Measurements from ENCODE around the gene SAMD3. TPM values are rescaled to one million over a fixed set of nuclear protein-coding genes. Genes with fewer than 3 reads are reported as not detected.
"Not testable (repeated sequence)": the region's sequence is repeated elsewhere in the genome, so short reads cannot be mapped to it uniquely, and the experiment has no call there.

SAMD3 gene
- total RNA-seq, 1 donor: 3.0 TPM

GRCh38 chr6:130187335-130188206 lies 35.2 kb downstream of the SAMD3 start:
- no peak for TF ChIP-seq CTCF (IDR thresholded peaks at IDR 0.05; ENCODE audit: insufficient read depth, low read depth, low read length)
- no peak overlapping the region for H3K4me3 ChIP-seq (ENCODE audit: low read depth, low read length)
- DNase-seq (ENCODE audit: low read depth): no peak

GRCh38 chr6:130185658-130186057 lies 37.1 kb downstream of the SAMD3 start:
- no peak overlapping the region for H3K4me3 ChIP-seq (ENCODE audit: low read depth, low read length)
- no peak for DNase-seq (ENCODE audit: low read depth)
- no peak for TF ChIP-seq CTCF (IDR thresholded peaks at IDR 0.05; ENCODE audit: insufficient read depth, low read depth, low read length)

- DNase-seq (ENCODE audit: low read depth): no peak
- no peak overlapping the region for H3K4me3 ChIP-seq (ENCODE audit: low read depth, low read length)
- TF ChIP-seq CTCF (IDR thresholded peaks at IDR 0.05; ENCODE audit: insufficient read depth, low read depth, low read length): no peak
Observed at GRCh38 chr6:130183271-130184222, 39.2 kb downstream of the SAMD3 start.

GRCh38 chr6:130182466-130182865 lies 40.3 kb downstream of the SAMD3 start:
- no peak for DNase-seq (ENCODE audit: low read depth)
- TF ChIP-seq CTCF (IDR thresholded peaks at IDR 0.05; ENCODE audit: insufficient read depth, low read depth, low read length): no peak
- H3K4me3 ChIP-seq (ENCODE audit: low read depth, low read length): no peak overlapping the region

GRCh38 chr6:130178692-130179091 lies 44.1 kb downstream of the SAMD3 start:
- TF ChIP-seq CTCF (IDR thresholded peaks at IDR 0.05; ENCODE audit: insufficient read depth, low read depth, low read length): no peak
- peak; percentile 89 for DNase-seq (ENCODE audit: low read depth)
- no peak overlapping the region for H3K4me3 ChIP-seq (ENCODE audit: low read depth, low read length)

GRCh38 chr6:130176378-130176777 lies 46.4 kb downstream of the SAMD3 start:
- no peak for TF ChIP-seq CTCF (IDR thresholded peaks at IDR 0.05; ENCODE audit: insufficient read depth, low read depth, low read length)
- no peak for DNase-seq (ENCODE audit: low read depth)
- no peak overlapping the region for H3K4me3 ChIP-seq (ENCODE audit: low read depth, low read length)

- not testable (repeated sequence) for H3K4me3 ChIP-seq (ENCODE audit: low read depth, low read length); DNase-seq (ENCODE audit: low read depth)
Observed at GRCh38 chr6:130173377-130174004, 49.3 kb downstream of the SAMD3 start.

- not testable (repeated sequence) for H3K4me3 ChIP-seq (ENCODE audit: low read depth, low read length); DNase-seq (ENCODE audit: low read depth)
Observed at GRCh38 chr6:130170160-130170559, 52.6 kb downstream of the SAMD3 start.
